ENCODE data around the gene DIAPH2.

The DIAPH2 gene

DNA sequence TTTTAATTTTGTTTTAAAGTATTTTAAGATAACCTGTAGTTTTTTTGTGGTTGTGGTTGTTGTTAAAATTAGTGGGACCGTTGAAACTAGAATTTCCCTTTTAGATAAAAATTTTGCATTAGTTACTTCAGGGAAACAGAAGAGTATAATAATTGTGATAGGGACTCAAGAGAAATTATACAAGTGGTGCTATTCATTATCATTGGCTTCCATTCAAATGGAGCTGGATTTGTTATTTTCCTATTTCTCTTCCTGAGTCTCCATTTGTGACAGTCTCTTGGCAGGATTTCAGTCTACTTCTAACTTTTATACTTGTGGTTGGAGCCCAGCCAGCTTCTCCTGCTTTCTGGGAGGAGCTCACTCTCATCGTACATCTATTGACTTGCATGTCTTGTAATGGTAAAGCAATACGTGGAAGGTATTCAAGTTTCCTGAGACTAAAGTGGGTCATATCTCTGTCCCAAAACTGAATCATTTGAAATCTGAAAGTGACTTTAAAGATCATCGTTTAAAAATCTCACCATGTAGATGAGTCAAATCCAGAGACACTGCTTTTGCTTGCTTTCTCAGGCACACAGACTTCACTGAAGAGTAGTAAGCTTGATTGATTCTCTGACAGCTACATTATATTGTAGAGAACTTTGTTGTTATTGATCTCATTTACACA lies 354.9 kb downstream of the DIAPH2 start:
- H3K9ac ChIP-seq (ENCODE audit: low read depth, low read length), result no peak overlapping the region
- no peak overlapping the region for H3K27ac ChIP-seq (ENCODE audit: low read depth, low read length)

DNA sequence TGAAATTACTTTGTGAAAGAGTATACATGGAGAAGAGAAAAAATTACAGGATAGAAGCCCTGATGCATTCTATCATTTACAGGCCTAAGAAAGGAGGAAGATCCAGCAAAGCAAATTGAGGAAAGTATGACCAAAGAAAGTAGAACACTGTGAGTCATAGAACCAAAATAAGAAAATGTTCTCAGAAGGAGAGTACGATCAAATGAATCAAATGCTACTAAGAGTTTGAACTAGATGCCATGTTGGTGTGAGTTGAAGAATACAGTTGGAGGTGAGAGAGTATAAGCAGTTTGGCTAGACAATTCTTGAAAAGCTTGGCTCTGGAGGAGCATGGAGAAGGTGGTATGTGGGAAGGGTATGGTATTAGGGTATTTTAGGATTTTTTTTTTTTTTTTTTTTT lies 360.8 kb downstream of the DIAPH2 start:
- no peaks in the 10 kb centered on the region for H3K27me3 ChIP-seq (ENCODE audit: control insufficient read depth, insufficient read depth, low read length)
- H3K9ac ChIP-seq (ENCODE audit: low read depth, low read length), result no peak overlapping the region
- no peaks in the 10 kb centered on the region for H3K36me3 ChIP-seq (ENCODE audit: control insufficient read depth, insufficient read depth, low read length)
- H3K4me1 ChIP-seq (ENCODE audit: control insufficient read depth, insufficient read depth, low read length), result peaks cover 14% of the 10 kb centered on the region
- H3K4me3 ChIP-seq (ENCODE audit: low read depth, low read length), result no peak overlapping the region
- H3K27ac ChIP-seq (ENCODE audit: low read depth, low read length), result no peak overlapping the region
- no peaks in the 10 kb centered on the region for H3K9me3 ChIP-seq (ENCODE audit: control insufficient read depth, insufficient read depth, low read length)

More for the DNA sequence above, 354.9 kb downstream of the DIAPH2 start:
- Histone ChIP-seq H3K4me1 (ENCODE audit: control insufficient read depth, insufficient read depth, low read length) (peaks cover 14% of the 10 kb centered on the region), H3K9me3 (ENCODE audit: control insufficient read depth, insufficient read depth, low read length) (no peaks in the 10 kb centered on the region), H3K36me3 (ENCODE audit: control insufficient read depth, insufficient read depth, low read length) (no peaks in the 10 kb centered on the region), H3K4me3 (ENCODE audit: low read depth, low read length) (no peak overlapping the region), H3K27me3 (ENCODE audit: control insufficient read depth, insufficient read depth, low read length) (no peaks in the 10 kb centered on the region)

DNA sequence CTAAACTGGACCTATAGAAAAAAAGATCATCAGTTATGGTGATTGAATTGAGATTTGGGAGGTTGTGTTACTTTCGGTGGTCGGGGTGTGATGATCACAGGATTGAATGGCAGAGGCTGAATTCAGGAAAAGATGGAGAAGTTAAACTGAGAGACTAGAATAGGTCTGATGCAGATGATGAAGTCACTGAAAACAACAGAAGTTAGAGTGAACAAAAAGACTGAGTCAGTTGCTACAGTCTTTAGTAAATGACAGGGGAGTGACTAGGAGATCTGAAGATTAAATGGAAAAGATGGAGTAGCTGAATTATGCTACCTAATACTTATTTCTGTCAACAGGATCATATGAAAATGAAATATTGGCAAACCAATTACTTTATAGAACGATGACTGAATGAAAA lies 362.2 kb downstream of the DIAPH2 start:
- H3K27ac ChIP-seq (ENCODE audit: low read depth, low read length), result no peak overlapping the region
- peaks cover 14% of the 10 kb centered on the region for H3K4me1 ChIP-seq (ENCODE audit: control insufficient read depth, insufficient read depth, low read length)

DNA sequence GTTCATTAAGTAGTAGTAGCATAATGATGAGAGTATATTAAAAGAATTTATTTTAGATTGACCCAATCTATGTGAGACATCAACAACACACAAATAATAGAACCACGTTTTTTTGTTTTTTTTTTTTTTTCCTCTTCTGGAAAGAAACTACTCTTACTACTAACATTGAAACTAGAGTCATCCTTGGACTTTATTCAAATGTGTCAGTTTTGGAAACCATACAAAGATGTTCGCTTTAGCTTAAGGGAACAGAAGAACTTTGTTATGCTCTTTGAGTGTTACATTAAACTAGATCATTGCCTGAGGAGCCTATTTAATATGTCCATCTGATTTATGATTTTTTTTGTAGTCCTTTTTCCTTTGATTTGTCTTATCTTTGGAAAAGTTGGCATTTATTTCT lies 365.8 kb downstream of the DIAPH2 start:
- Histone ChIP-seq H3K27ac (ENCODE audit: low read depth, low read length) (no peak overlapping the region), H3K4me1 (ENCODE audit: control insufficient read depth, insufficient read depth, low read length) (no peaks in the 10 kb centered on the region)

More for the DNA sequence above, 362.2 kb downstream of the DIAPH2 start:
- H3K27me3 ChIP-seq (ENCODE audit: control insufficient read depth, insufficient read depth, low read length), result no peaks in the 10 kb centered on the region
- no peak overlapping the region for H3K4me3 ChIP-seq (ENCODE audit: low read depth, low read length)
- H3K9ac ChIP-seq (ENCODE audit: low read depth, low read length), result no peak overlapping the region
- no peaks in the 10 kb centered on the region for H3K36me3 ChIP-seq (ENCODE audit: control insufficient read depth, insufficient read depth, low read length)
- no peaks in the 10 kb centered on the region for H3K9me3 ChIP-seq (ENCODE audit: control insufficient read depth, insufficient read depth, low read length)

DNA sequence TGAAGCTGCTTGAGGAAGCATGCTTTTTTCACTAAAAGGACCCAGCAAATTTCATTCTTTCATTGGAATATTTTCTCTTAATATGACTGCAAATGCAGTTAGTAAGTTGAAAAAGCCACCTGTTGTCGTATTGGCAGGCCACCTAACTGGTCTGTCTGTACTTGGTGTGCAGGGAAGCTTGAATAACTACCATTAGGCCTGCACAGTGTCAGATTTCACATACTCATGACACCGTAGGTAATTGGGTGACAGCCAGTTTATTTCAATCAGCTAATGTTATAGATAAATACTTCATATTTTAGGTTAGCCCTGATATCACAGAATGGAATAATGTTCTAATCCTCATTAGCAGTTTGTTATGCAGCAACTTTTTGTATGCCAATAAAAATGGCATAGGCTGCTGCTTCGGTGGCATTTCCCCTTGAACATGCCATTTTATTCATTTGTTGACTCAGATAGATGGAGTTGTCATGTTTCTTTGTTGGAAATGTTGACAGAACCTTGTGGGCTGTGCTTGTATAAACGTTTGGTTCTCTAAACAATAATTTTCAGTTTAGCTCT lies 372.8 kb downstream of the DIAPH2 start:
- Histone ChIP-seq H3K27me3 (ENCODE audit: control insufficient read depth, insufficient read depth, low read length) (peaks cover 14% of the 10 kb centered on the region), H3K27ac (ENCODE audit: low read depth, low read length) (no peak overlapping the region), H3K4me1 (ENCODE audit: control insufficient read depth, insufficient read depth, low read length) (peaks cover 14% of the 10 kb centered on the region), H3K4me3 (ENCODE audit: low read depth, low read length) (no peak overlapping the region), H3K9ac (ENCODE audit: low read depth, low read length) (no peak overlapping the region), H3K9me3 (ENCODE audit: control insufficient read depth, insufficient read depth, low read length) (no peaks in the 10 kb centered on the region), H3K36me3 (ENCODE audit: control insufficient read depth, insufficient read depth, low read length) (no peaks in the 10 kb centered on the region)

More for the DNA sequence above, 365.8 kb downstream of the DIAPH2 start:
- no peaks in the 10 kb centered on the region for H3K27me3 ChIP-seq (ENCODE audit: control insufficient read depth, insufficient read depth, low read length)
- no peak overlapping the region for H3K4me3 ChIP-seq (ENCODE audit: low read depth, low read length)
- no peak overlapping the region for H3K9ac ChIP-seq (ENCODE audit: low read depth, low read length)
- no peaks in the 10 kb centered on the region for H3K36me3 ChIP-seq (ENCODE audit: control insufficient read depth, insufficient read depth, low read length)
- no peaks in the 10 kb centered on the region for H3K9me3 ChIP-seq (ENCODE audit: control insufficient read depth, insufficient read depth, low read length)

DNA sequence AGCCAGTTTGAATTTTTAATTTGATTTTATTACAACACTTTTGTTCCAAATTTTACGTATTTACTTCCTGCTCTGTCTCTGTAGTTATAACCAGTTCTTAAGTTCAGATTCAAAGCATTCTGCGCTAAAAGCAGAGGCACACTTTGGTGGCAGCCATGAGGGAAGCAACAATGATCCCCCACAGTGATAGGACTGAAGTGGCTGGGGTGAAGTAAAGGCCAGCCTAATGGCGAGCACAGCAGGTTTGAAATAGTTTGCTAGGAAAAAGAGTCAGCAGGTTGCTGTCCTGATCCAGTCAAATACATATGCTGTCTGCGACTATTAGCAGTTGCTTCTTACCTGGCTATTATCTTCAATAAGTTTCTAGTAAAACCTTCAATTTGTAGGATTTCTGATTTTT lies 375.4 kb downstream of the DIAPH2 start:
- peaks cover 14% of the 10 kb centered on the region for H3K4me1 ChIP-seq (ENCODE audit: control insufficient read depth, insufficient read depth, low read length)

DNA sequence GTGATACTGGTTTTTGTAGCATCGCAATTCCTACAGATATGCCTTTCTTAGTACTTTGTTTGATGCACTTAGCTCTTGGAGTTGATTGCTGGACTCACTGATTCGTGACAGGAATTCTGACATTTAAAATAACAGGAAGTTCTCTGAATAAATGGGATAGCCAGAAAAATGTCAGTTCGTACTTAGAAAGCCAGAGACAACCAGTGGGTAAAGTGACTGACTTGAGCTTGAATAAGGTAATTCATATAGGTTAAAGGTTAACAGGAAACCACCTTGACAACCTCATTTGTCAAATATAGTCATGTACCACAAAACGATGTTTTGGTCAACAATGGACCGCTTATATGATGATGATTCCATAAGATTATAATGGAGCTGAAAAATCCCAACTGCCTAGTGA lies 380.4 kb downstream of the DIAPH2 start:
- Histone ChIP-seq H3K27ac (ENCODE audit: low read depth, low read length) (no peak overlapping the region), H3K9me3 (ENCODE audit: control insufficient read depth, insufficient read depth, low read length) (no peaks in the 10 kb centered on the region), H3K36me3 (ENCODE audit: control insufficient read depth, insufficient read depth, low read length) (no peaks in the 10 kb centered on the region), H3K9ac (ENCODE audit: low read depth, low read length) (no peak overlapping the region), H3K4me3 (ENCODE audit: low read depth, low read length) (no peak overlapping the region), H3K27me3 (ENCODE audit: control insufficient read depth, insufficient read depth, low read length) (no peaks in the 10 kb centered on the region), H3K4me1 (ENCODE audit: control insufficient read depth, insufficient read depth, low read length) (peaks cover 12% of the 10 kb centered on the region; the same call in 1 of the 2 replicates)

More for the DNA sequence above, 375.4 kb downstream of the DIAPH2 start:
- H3K4me3 ChIP-seq (ENCODE audit: low read depth, low read length), result no peak overlapping the region
- peaks cover 14% of the 10 kb centered on the region for H3K27me3 ChIP-seq (ENCODE audit: control insufficient read depth, insufficient read depth, low read length)
- H3K9ac ChIP-seq (ENCODE audit: low read depth, low read length), result no peak overlapping the region
- no peak overlapping the region for H3K27ac ChIP-seq (ENCODE audit: low read depth, low read length)
- no peaks in the 10 kb centered on the region for H3K9me3 ChIP-seq (ENCODE audit: control insufficient read depth, insufficient read depth, low read length)
- H3K36me3 ChIP-seq (ENCODE audit: control insufficient read depth, insufficient read depth, low read length), result no peaks in the 10 kb centered on the region

DNA sequence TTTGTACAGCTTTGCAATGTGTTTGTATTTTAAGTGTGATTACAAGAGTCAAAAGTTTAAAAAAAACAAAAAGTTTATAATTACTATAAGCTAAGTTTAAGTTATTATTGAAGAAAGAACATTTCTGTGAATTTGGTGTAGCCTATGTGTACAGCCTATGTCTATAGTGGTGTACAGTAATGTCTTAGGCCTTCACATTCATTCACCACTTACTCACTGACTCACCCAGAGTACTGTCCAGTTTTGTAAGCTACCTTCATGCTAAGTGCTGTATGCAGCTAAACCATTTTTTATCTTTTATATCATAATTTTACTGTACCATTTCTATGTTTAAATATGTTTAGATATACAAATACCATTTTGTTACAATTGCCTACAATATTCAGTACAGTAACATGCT lies 381.3 kb downstream of the DIAPH2 start:
- Histone ChIP-seq H3K4me3 (ENCODE audit: low read depth, low read length) (no peak overlapping the region), H3K9ac (ENCODE audit: low read depth, low read length) (no peak overlapping the region), H3K36me3 (ENCODE audit: control insufficient read depth, insufficient read depth, low read length) (no peaks in the 10 kb centered on the region), H3K27ac (ENCODE audit: low read depth, low read length) (no peak overlapping the region), H3K27me3 (ENCODE audit: control insufficient read depth, insufficient read depth, low read length) (no peaks in the 10 kb centered on the region), H3K4me1 (ENCODE audit: control insufficient read depth, insufficient read depth, low read length) (peaks cover 3% of the 10 kb centered on the region; the same call in 1 of the 2 replicates), H3K9me3 (ENCODE audit: control insufficient read depth, insufficient read depth, low read length) (no peaks in the 10 kb centered on the region)

DNA sequence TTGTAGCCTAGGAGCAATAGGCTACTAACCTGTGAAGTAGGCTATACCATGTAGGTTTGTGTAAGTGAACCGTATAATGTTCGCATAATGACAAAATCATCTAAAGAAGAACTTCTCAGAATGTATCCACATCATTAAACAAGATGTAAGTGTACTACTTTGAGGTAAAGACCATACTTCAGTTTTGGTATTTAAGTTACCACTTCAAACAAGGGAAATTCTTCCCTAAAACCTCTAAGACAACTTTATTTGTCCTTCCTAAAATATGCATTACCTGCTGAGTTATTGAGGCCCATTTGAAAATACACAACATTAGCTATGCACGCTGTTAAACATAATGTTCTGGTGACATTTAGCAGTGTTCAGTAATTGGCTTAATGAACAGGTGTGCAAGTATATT lies 381.7 kb downstream of the DIAPH2 start:
- Histone ChIP-seq H3K9ac (ENCODE audit: low read depth, low read length) (no peak overlapping the region), H3K9me3 (ENCODE audit: control insufficient read depth, insufficient read depth, low read length) (no peaks in the 10 kb centered on the region), H3K27ac (ENCODE audit: low read depth, low read length) (no peak overlapping the region), H3K27me3 (ENCODE audit: control insufficient read depth, insufficient read depth, low read length) (no peaks in the 10 kb centered on the region), H3K36me3 (ENCODE audit: control insufficient read depth, insufficient read depth, low read length) (no peaks in the 10 kb centered on the region), H3K4me1 (ENCODE audit: control insufficient read depth, insufficient read depth, low read length) (0 out of 2 replicates have a peak, but pooled peaks cover 3% of the 10 kb centered on the region), H3K4me3 (ENCODE audit: low read depth, low read length) (no peak overlapping the region)

DNA sequence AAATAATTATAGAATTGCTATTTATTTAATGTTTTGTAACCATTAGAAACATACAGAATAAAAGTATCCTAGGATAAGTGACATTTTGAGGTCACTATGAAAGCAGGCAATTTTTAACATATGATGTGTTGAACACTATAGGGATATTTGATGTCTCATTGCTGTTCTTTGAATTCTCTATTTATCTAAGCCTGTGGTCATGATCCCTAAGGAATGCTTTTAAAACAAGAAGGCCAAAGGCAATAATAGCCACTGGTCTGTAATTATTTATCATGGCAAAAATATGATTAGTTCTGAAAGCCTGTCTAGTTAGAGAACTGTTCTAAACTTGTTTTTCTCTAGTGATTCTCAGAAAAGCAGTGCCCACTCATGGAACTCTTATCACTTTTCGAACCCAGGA lies 385.7 kb downstream of the DIAPH2 start:
- H3K36me3 ChIP-seq (ENCODE audit: control insufficient read depth, insufficient read depth, low read length), result no peaks in the 10 kb centered on the region
- H3K4me3 ChIP-seq (ENCODE audit: low read depth, low read length), result no peak overlapping the region
- no peak overlapping the region for H3K27ac ChIP-seq (ENCODE audit: low read depth, low read length)
- H3K9ac ChIP-seq (ENCODE audit: low read depth, low read length), result no peak overlapping the region
- H3K27me3 ChIP-seq (ENCODE audit: control insufficient read depth, insufficient read depth, low read length), result no peaks in the 10 kb centered on the region
- no peaks in the 10 kb centered on the region for H3K9me3 ChIP-seq (ENCODE audit: control insufficient read depth, insufficient read depth, low read length)
- 0 out of 2 replicates have a peak, but pooled peaks cover 3% of the 10 kb centered on the region for H3K4me1 ChIP-seq (ENCODE audit: control insufficient read depth, insufficient read depth, low read length)

DNA sequence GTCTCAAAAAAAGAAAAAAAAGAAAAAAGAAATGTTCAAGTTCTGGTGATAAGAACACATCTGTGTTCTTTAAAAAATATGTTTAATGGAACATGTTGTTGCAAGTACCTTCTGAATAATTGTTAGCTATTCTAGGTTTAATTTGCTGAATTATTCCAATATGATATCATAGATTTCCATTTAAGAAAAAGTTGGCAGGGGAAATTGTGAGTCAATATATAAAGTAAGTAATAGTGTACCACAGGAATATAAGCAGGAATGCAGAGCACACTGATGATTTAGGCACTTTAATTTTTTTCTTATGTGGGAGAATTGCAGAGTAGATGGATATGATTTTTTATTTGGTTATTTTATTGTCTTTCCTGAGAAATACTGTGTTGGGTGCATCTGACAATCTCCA lies 389.8 kb downstream of the DIAPH2 start:
- Histone ChIP-seq H3K27ac (ENCODE audit: low read depth, low read length) (no peak overlapping the region), H3K9me3 (ENCODE audit: control insufficient read depth, insufficient read depth, low read length) (no peaks in the 10 kb centered on the region), H3K4me1 (ENCODE audit: control insufficient read depth, insufficient read depth, low read length) (peaks cover 5% of the 10 kb centered on the region; the same call in 1 of the 2 replicates), H3K27me3 (ENCODE audit: control insufficient read depth, insufficient read depth, low read length) (no peaks in the 10 kb centered on the region), H3K9ac (ENCODE audit: low read depth, low read length) (no peak overlapping the region), H3K4me3 (ENCODE audit: low read depth, low read length) (no peak overlapping the region), H3K36me3 (ENCODE audit: control insufficient read depth, insufficient read depth, low read length) (no peaks in the 10 kb centered on the region)

Measured in HUES48 (cell line).